RWPE1 (cell line): ENCODE data around the gene LRRC75A.
A peak's percentile ranks its signal among the peaks of the same experiment; 100 is the strongest.
"Not testable (repeated sequence)": the region's sequence is repeated elsewhere in the genome, so short reads cannot be mapped to it uniquely, and the experiment has no call there.

Experiments used
- CTCF ChIA-PET: fragments of 350-600 bp; sonication (Branson Sonifier 250); formaldehyde crosslinking; extraction: SDS; loops from one replicate; lab custom pipeline; 2021; lab: Yijun Ruan, JAX
- POLR2A ChIA-PET: fragments of 400-600 bp; formaldehyde crosslinking; extraction: SDS; loops from one replicate; lab custom pipeline; 2020; ENCODE audit warnings: antibody characterized with exemption; ENCODE audit not compliant: low non-redundant PET; lab: Yijun Ruan, JAX
- DNase-seq: peaks from one replicate; pipeline ENCODE4 v3.0.0; 2012; ENCODE audit warnings: low spot score
- H3K27ac ChIP-seq: fragments of 450-650 bp; 2 replicates; pipeline ENCODE4 v1.5.1; 2017
- TF ChIP-seq, protein P1 (sequence below): fragments of 450-650 bp; conservative IDR thresholded peaks from 2 replicates; pipeline ENCODE4 v1.5.1; 2017; ENCODE audit warnings: low read depth, mild to moderate bottlenecking

LRRC75A gene

DNA sequence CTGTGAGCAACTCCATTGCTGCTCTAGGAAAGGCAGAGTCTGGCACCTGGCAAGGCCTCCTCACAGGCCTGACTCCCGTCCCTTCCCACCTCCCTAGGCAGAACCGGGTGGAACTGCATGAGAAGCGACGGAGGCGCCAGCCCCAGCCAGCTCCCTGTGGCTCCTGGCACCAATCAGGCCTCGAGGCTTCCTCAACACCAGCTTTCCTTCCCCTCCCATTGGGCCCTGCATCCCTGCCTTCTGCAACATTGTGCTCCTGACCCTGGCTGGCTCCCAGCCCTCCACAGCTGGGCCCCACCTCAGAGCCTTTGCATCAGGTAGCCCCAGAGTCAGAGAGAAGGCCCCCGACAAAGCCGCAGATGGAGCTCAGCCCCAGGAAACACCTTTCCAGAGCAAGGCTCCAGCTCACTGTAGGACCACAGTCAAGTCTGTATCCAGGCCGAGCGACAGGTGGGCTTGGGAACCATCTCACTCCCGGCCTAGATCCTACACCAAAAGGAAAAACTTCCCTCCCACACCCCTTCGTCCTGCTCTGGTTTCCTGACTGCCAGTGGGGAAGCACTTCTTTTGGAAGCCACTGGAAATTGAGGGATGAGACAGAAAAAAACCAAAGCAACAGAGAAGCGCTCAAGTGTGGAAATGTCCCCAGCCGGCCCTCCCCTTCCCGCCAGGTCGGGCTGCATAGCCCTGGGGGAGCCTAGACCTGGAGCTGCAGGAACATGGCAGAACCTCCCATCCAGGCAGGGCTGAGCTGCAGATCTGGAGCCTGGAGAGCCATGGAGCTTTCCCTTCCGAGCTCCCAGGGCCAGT, 31.0 kb downstream of the LRRC75A start:
- ChIA-PET POLR2A (no interaction called here), CTCF (interaction anchor here (0.6 to 1.0 kb wide), 2 partner anchors 19 to 60 kb away, joined by 4 to 5 read pairs; no protein-coding TSS in a partner anchor)
- TF ChIP-seq, protein P1, sequence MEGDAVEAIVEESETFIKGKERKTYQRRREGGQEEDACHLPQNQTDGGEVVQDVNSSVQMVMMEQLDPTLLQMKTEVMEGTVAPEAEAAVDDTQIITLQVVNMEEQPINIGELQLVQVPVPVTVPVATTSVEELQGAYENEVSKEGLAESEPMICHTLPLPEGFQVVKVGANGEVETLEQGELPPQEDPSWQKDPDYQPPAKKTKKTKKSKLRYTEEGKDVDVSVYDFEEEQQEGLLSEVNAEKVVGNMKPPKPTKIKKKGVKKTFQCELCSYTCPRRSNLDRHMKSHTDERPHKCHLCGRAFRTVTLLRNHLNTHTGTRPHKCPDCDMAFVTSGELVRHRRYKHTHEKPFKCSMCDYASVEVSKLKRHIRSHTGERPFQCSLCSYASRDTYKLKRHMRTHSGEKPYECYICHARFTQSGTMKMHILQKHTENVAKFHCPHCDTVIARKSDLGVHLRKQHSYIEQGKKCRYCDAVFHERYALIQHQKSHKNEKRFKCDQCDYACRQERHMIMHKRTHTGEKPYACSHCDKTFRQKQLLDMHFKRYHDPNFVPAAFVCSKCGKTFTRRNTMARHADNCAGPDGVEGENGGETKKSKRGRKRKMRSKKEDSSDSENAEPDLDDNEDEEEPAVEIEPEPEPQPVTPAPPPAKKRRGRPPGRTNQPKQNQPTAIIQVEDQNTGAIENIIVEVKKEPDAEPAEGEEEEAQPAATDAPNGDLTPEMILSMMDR: no peak
- DNase-seq: no peak
- peak overlapping the region; percentile 72 for H3K27ac ChIP-seq

DNA sequence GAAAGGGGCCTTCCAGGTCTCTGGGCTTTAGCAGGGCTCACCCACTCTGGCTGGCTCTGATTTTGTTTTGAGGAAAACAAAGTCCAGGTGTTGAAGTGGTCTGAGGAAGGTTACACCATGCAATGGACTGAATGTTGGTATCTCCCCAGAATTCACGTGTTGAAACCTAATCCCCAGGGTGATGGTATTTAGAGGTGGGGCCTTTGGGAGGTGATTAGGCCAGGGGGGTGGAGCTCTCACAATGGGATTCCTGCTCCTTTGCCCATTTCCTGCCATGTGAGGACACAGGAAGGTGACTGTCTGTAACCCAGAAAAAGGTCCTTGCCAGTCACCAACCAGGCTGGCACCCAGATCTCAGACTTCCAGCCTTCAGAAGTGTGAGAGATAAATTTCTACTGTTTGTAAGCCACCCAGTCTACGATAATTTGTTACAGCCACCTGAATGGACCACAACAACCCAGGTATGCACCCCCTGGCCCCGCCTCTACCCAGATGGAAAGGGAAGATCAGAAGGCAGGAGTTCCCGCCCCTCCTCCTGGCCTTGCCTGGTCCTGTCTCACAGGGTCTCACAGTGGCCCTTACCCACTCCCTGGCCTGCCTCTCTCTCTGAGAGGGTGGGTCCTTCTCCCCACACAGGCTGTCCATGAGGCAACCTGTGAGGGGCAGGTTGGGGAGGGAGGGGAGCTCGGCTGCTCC, 32.0 kb downstream of the LRRC75A start:
- POLR2A ChIA-PET: no interaction called here
- TF ChIP-seq, protein P1: no peak
- CTCF ChIA-PET: interaction anchor here (0.6 kb wide), 1 partner anchor 39 kb away, joined by 4 read pairs; no protein-coding TSS in a partner anchor
- peak; percentile 71 for DNase-seq
- H3K27ac ChIP-seq: peak overlapping the region; percentile 72

DNA sequence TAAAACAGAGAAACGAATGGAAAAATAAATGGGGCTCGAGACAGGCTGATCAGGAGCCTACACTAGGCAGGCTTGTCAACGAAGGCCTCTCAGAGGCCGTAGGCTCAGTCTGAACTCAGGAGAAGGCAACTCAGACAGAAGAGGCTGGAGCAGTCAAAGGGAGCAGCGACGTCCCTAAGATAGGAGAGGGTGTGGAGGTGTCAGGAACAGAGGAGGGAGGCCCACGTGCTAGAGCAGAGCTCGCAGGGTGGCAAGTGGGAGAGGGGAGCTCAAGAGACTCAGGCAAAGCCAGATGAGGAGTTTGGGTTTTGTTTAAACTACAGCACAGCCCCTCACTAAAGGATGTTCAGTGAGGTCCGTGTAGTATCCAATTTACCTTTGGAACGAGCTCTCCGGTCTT, 32.7 kb downstream of the LRRC75A start:
- TF ChIP-seq, protein P1: no peak
- DNase-seq: no peak
- CTCF ChIA-PET: interaction anchor here (0.6 kb wide), 1 partner anchor 38 kb away, joined by 4 read pairs; no protein-coding TSS in a partner anchor
- peak overlapping the region; percentile 72 for H3K27ac ChIP-seq
- POLR2A ChIA-PET: no interaction called here

DNA sequence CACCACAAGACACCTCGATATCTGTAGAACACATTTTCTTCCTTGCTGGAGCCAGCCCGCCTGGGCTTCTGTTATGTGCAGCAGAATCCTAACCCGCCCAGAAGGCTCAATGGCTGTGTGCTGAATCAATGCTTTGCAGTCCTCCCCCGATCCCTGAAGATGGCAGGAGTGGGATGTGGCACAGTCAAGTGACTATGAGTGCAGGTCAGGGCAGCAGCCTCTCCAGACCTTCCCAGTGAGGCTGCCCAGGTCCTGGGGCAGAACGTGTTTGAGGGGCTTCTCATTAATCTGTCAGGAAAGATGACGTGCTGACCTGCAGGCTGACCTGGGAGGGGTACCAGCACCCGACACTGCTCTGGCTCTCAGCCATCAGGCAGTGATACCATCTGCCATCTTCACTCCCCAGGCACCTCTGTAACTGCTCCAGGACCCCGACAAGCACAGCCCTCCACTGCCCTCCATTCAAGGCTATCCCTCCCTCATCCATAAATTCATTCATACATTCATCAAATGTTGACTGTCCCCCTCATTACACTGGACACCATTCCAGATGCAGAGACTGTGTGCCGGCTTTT, 35.2 kb downstream of the LRRC75A start:
- TF ChIP-seq, protein P1: no peak
- H3K27ac ChIP-seq: peak overlapping the region; percentile 11; the same call in 1 of the 2 replicates
- POLR2A ChIA-PET: no interaction called here
- no peak for DNase-seq
- CTCF ChIA-PET: interaction anchor here (0.6 kb wide), 1 partner anchor 58 kb away, joined by 4 read pairs; no protein-coding TSS in a partner anchor

DNA sequence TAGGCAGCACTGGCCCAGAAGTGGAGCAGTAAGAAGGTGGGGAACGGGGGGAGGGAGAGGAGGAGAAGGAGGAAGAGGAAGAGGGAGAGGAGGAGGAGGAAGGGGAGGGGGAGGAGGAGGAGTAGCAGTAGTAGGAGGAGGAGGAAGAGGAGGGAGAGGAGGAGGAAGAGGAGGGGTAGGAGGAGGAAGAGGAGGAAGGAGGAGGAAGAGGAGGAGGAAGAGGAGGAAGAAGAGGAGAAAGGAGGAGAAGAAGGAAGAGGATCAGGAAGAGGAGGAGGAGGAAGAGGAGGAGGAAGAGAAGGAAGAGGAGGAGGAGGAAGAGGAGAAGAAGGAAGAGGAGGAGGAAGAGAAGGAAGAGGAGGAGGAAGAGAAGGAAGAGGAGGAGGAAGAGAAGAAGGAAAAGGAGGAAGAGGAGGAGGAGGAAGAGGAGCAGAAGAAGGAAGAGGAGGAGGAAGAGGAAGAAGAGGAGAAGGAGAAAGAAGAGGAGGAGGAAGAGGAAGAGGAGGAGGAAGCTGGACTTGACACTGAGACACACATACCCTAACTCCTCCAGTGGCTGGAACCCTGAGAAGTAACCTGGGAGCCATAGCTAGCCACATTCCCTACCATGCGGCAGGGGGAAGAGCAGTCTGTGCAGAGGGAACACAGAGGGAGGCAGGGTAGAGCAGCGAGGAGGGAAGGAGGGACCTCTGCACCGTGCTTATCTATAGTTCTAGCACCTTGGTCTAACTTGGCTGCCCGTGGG, 35.8 kb downstream of the LRRC75A start:
- no peak for DNase-seq
- H3K27ac ChIP-seq: peak overlapping the region; percentile 11; the same call in 1 of the 2 replicates
- ChIA-PET CTCF (no interaction called here), POLR2A (no interaction called here)
- TF ChIP-seq, protein P1: no peak

DNA sequence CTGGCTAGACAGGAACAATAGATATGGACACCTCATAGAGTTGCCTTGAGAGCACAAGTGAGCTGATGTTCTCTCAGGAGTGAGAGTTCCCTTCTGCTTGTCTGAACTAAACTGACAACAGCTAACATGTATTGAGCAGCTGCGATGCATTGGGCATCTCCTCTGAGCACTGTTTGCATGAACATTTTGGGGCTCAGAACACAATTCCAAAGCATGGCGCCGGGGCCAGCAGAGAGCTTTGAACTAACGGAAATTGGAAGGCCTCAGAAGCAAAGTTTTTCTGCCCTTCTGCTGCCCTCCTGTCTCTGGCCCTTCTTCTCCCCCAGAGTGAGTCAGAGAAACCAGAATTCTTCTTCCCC, 38.5 kb downstream of the LRRC75A start:
- H3K27ac ChIP-seq: peak overlapping the region; percentile 40
- POLR2A ChIA-PET: no interaction called here
- CTCF ChIA-PET: interaction anchor here (0.6 to 1.9 kb wide), 3 partner anchors 34 to 68 kb away, joined by 3 to 9 read pairs (median 3); no protein-coding TSS in a partner anchor
- TF ChIP-seq, protein P1: peak; percentile 45
- no peak for DNase-seq

DNA sequence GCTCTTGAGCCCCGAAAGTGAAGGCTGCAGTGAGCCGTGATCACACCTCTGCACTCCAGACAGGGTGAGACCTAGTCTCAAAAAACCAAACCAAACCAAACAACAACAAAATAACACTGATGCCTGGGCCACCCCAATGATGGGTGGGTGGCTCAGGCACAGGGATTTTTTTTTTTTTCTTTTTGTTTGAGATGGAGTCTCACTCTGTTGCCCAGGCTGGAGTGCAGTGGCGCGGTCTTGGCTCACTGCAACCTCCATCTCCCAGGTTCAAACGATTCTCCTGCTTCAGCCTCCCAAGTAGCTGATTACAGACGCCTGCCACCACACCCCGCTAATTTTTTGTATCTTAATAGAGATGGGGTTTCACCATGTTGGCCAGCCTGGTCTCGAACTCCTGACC, 39.7 kb downstream of the LRRC75A start:
- DNase-seq, POLR2A ChIA-PET: not testable (repeated sequence)
- CTCF ChIA-PET: interaction anchor here (0.8 to 1.9 kb wide), 2 partner anchors 48 to 69 kb away, joined by 3 to 9 read pairs; no protein-coding TSS in a partner anchor
- peak overlapping the region; percentile 40 for H3K27ac ChIP-seq
